Measurements from ENCODE around the gene DGCR8.

GRCh38 chr22:20054485-20054884 lies 25.6 kb upstream of the DGCR8 start:
- TF ChIP-seq CTCF (conservative IDR thresholded peaks at IDR 0.05; ENCODE audit: low read depth, low read length) (no peak), EZH2 (IDR thresholded peaks at IDR 0.05; ENCODE audit: low read length, unreplicated experiment) (no peak)
